ENCODE results near the gene PSMC3IP.

GRCh38 chr17:42553161-42553818 is 24.2 kb downstream of the PSMC3IP start:
- TF ChIP-seq TCF7L2 (IDR thresholded peaks at IDR 0.05; ENCODE audit: low read depth, low read length) (no peak), POLR2AphosphoS5 (IDR thresholded peaks at IDR 0.05; ENCODE audit: low read depth, low read length) (no peak)
- TF ChIP-seq, protein P1, sequence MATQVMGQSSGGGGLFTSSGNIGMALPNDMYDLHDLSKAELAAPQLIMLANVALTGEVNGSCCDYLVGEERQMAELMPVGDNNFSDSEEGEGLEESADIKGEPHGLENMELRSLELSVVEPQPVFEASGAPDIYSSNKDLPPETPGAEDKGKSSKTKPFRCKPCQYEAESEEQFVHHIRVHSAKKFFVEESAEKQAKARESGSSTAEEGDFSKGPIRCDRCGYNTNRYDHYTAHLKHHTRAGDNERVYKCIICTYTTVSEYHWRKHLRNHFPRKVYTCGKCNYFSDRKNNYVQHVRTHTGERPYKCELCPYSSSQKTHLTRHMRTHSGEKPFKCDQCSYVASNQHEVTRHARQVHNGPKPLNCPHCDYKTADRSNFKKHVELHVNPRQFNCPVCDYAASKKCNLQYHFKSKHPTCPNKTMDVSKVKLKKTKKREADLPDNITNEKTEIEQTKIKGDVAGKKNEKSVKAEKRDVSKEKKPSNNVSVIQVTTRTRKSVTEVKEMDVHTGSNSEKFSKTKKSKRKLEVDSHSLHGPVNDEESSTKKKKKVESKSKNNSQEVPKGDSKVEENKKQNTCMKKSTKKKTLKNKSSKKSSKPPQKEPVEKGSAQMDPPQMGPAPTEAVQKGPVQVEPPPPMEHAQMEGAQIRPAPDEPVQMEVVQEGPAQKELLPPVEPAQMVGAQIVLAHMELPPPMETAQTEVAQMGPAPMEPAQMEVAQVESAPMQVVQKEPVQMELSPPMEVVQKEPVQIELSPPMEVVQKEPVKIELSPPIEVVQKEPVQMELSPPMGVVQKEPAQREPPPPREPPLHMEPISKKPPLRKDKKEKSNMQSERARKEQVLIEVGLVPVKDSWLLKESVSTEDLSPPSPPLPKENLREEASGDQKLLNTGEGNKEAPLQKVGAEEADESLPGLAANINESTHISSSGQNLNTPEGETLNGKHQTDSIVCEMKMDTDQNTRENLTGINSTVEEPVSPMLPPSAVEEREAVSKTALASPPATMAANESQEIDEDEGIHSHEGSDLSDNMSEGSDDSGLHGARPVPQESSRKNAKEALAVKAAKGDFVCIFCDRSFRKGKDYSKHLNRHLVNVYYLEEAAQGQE (IDR thresholded peaks at IDR 0.05; ENCODE audit: insufficient read depth in 1 of 2, low read depth in 2 of 2, low read length in 1 of 2) = no peak
- TF ChIP-seq, protein P2, sequence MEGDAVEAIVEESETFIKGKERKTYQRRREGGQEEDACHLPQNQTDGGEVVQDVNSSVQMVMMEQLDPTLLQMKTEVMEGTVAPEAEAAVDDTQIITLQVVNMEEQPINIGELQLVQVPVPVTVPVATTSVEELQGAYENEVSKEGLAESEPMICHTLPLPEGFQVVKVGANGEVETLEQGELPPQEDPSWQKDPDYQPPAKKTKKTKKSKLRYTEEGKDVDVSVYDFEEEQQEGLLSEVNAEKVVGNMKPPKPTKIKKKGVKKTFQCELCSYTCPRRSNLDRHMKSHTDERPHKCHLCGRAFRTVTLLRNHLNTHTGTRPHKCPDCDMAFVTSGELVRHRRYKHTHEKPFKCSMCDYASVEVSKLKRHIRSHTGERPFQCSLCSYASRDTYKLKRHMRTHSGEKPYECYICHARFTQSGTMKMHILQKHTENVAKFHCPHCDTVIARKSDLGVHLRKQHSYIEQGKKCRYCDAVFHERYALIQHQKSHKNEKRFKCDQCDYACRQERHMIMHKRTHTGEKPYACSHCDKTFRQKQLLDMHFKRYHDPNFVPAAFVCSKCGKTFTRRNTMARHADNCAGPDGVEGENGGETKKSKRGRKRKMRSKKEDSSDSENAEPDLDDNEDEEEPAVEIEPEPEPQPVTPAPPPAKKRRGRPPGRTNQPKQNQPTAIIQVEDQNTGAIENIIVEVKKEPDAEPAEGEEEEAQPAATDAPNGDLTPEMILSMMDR (IDR thresholded peaks at IDR 0.05) = peak; percentile 38
